NCI-H146 treated with DMSO at 0.1 percent for 48 hours (cell line): Measurements from ENCODE around the gene RPF1.
A peak's percentile ranks its signal among the peaks of the same experiment; 100 is the strongest.
"Not testable (repeated sequence)": the region's sequence is repeated elsewhere in the genome, so short reads cannot be mapped to it uniquely, and the experiment has no call there.

Experiments
- DNase-seq: peaks from one replicate; lab custom pipeline; 2025; ENCODE audit not compliant: unreplicated experiment; lab: John Stamatoyannopoulos, UW

Gene RPF1

GRCh38 chr1:84492726-84493125 is 13.7 kb downstream of the RPF1 start:
- DNase-seq, result no peak

DNA sequence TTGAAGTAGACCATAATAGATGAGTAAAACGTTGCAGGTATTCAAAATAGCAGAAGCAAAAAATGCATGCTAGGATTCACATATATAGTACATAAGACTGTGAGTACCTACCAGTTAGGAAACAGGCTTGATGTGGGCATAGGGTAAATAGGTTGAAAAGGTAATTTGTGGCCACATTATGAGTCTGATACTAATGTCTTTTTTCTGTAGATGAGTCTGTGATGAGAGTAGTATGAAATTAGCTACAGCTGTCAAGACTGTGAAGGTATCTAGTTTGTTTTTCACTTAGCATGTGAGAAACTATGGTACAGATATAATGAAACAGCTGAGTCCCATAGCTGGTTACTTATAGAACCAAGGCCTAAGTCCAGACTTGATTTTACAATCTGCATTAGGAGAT is 14.7 kb downstream of the RPF1 start:
- DNase-seq, result no peak

DNA sequence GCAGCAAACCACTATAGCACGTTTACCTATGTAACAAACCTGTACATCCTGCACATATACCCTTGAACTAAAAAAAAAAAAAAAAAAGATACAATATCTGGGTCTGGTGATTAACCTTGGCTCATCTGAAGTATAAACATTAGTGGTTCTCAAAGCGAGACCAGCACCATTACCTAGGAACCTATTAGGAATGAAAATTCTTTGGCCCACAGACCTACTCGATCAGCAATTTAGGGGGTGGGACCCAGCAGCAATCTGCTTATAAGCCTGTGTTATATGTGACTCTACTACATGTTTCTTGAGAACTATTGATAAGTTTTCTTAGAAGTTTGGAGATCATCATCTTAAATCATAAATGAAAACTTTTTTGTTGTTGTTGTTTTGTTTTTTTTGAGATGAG is 17.4 kb downstream of the RPF1 start:
- DNase-seq, result no peak

GRCh38 chr1:84497631-84498275 is 18.7 kb downstream of the RPF1 start:
- no peak for DNase-seq

DNA sequence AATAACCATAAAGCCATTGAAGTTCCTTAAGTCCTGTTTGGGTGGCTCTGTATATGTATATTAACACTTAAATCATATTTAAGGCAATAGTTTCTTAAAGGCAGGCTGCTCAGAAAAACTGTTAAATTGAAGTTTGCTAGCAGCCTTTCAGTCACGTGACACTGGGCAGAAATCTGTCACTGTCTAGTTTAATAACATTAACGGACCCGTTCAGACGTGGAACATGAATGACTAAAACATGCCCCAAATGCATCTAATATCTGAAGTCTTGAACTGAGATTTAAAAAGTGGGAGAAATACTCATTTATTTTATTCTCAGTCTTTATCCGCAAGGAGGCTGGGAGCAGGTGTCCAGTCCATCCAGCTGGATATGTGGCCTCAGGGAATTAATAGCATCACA is 23.9 kb downstream of the RPF1 start:
- DNase-seq, result no peak

DNA sequence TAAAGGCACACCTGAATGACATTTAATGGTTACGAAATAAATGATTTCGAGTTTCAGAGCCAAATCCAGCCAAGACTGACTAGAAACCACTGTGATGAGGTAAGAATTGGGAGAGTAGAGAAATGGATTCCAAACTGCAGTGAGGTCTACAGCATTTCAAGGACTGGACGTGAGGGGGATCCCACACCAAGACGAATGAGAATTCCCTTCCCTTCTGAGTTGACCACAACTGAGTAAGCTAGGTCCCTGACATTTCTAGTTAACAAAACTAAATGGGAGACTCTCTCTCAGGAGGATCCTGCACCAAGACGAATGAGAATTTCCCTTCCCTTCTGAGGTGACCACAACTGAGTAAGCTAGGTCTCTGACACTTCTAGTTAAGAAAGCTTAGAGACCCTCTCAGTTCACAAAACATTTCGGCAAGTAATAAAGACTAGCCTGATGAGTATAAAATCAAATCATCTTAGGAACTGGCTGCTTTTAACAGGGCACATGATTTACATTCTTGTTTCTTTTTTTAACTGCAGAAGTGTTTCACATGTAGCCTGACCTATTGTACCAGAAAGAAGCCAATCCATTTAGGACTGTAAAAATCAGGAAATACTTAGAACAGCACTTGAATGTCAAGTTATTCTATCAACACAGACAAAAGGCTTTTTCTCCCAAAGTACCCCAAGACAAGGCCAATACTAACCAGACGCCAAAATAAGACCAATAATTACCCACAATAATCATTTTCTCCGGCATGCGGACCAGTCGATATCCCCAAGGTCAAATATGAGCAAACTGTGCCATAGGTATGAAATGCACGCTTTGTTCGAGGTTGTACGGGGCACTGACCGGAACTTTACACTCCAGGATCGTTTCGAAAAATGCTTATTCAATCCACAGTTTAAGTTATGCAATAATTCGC is 25.8 kb downstream of the RPF1 start:
- DNase-seq, result peak; percentile 37

- peak; percentile 37 for DNase-seq
These were observed 26.5 kb downstream of the RPF1 start for GRCh38 chr1:84505493-84506001.

GRCh38 chr1:84506002-84506728 is 27.1 kb downstream of the RPF1 start, which contains the start of the genes GNG5 and SPATA1:
Gene GNG5 (minus strand): TSS chr1:84506581. CDS start chr1:84506091, 490 bp downstream.
Gene SPATA1 (plus strand): TSS chr1:84506386. CDS start chr1:84516360, 9,974 bp downstream.
- peak; percentile 91 for DNase-seq

DNA sequence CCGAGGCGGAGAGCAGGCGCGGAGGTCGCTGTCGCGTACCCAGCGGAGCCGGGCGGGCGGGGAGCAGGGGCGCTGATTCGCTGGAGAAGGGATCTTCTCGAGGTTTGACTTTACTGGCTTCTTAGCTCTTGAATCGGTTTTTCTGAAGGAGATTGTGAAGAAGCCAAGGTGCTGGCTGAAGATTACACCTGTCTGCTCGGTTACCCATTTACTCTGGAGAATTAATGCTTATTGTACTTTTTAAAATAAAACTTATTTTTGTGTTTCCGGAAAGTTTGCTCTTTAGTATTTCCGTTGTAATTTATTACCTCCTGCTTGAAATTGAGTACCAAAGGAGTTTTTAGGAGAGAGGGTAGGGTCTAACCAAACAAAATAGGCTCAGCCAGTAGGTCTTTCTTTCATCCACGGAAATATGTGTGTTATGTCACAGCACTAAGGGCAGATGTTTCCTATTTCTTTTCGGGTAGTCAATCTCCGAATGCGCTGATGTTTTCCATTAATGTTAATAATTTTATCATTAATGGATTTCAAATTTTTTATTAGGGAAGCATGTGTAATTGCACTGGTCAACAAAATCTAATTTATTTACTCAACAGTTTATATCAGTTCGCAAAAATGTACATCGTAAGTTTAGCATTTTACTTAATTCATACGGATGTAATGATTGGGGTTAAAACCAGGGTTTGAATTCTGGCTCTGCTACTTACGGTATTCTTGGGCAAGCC is 27.8 kb downstream of the RPF1 start:
- no peak for DNase-seq

- not testable (repeated sequence) for DNase-seq
These were observed 28.8 kb downstream of the RPF1 start for GRCh38 chr1:84507887-84508286.

DNA sequence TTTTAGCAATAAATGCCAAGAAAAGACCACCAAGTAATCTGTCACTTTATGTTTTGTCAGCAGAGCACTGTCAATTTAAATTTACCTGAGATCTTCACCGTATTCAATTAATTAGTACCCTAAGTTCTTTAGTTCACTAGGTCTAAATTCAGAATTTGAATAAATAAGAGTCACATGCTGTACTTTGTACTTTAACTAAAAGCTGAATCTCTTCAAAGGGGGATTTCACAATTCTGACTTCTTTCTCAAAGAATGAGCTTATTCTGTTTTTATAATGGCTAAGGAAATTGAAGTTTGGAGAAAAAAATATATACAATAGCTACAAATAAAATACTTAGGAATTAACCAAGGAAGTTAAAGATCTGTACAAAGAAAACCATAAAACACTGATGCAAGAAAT is 29.4 kb downstream of the RPF1 start:
- no peak for DNase-seq

DNA sequence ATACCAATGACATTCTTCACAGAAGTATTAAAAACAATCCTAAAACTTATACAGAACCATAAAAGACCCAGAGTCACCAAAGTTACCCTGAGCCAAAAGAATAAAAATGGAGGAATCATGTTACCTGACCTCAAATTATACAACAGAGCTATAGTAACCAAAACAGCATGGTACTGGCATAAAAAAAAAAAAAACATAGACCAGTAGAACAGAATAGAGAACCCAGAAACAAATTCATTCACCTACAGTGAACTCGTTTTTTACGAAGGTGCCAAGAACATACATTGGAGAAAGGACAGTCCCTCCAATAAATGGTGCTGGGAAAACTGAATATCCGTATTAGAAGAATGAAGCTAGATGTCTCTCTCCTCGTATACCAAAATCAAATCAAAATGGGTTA is 30.0 kb downstream of the RPF1 start:
- DNase-seq, result no peak

- no peak for DNase-seq
These were observed 31.1 kb downstream of the RPF1 start for GRCh38 chr1:84510165-84510564.

- DNase-seq, result no peak
These were observed 31.6 kb downstream of the RPF1 start for GRCh38 chr1:84510668-84511067.

GRCh38 chr1:84524590-84524989 is 45.5 kb downstream of the RPF1 start:
- DNase-seq, result no peak

DNA sequence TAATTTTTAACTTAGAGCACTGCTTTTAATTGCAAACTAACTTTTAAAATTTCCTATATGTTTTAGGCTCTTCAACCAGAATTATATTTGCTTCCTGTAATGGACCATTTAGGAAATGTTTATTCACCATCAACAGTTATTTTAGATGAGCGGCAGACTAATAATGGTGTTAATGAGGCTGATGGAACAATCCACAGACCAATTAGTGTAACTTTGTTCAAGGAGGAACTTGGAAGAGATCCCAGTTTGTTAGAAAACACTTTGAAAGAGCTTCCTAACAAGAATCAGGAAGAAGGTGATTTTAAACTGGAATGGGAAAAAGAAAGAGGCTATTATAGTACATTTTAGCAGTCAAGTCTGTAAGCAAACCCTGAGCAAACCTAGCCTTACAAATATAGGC is 46.7 kb downstream of the RPF1 start:
- no peak for DNase-seq

DNA sequence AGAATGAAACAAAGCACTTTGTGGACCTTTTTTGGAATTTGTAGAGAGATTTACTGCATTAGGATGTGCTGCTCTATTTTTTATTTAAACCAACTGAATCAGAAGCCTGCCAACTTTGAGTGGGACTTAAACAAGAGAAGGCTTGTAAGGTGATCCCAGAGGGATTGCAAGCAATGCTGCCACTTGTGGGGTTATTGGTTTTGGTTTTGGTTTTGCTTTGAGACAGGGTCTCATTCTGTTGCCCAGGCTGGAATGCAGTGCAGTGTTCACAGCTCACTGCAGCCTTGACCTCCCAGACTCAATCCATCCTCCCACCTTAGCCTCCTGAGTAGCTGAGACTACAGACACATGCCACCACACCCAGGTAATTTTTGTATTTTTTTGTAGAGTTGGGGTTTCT is 59.5 kb downstream of the RPF1 start:
- DNase-seq, result no peak

DNA sequence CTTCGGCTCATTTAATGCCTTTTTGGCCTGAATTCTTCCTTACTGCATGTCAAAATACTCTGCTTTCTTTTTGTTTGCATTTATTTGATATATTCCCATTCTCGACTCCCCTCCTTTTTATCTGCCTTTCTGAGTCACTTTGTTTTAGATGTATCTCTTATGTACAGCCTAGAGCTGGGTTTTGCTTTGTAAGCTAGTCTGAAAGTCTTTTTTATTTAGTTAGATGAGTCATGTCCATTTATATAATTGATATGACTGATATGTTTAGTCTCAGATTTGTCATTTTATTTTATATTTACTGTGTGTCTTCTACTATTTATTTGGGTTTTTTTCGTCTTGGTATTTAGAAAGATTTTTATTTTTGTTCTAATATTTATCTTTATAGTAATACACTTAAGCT is 60.9 kb downstream of the RPF1 start:
- no peak for DNase-seq

- no peak for DNase-seq
These were observed 61.7 kb downstream of the RPF1 start for GRCh38 chr1:84540759-84541158.

DNA sequence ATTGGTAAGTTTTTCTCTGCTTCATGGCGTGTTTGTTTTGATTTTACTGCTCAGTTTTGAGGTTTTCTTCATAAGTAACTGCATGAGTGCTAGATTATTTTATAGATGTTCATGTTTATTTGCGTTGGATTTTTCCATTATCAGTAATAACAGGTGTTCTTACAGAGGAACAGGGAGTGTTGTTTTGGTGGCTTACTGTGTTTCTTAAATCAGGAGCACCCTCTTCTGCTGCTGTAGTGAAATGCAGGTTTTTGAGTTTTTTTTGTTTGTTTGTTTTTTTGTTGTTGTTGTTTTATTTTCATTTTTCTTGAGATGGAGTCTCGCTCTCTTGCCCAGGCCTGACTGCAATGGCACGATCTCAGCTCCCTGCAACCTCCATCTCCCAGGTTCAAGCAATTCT is 62.6 kb downstream of the RPF1 start:
- DNase-seq, result no peak
